ENCODE data around the gene CPZ.

GRCh38 chr4:8618421-8618820, 25.9 kb downstream of the CPZ start:
- TF ChIP-seq EZH2 (IDR thresholded peaks at IDR 0.05), result no peak
- TF ChIP-seq EZH2phosphoT487 (IDR thresholded peaks at IDR 0.05), result no peak
- TF ChIP-seq, protein P1, sequence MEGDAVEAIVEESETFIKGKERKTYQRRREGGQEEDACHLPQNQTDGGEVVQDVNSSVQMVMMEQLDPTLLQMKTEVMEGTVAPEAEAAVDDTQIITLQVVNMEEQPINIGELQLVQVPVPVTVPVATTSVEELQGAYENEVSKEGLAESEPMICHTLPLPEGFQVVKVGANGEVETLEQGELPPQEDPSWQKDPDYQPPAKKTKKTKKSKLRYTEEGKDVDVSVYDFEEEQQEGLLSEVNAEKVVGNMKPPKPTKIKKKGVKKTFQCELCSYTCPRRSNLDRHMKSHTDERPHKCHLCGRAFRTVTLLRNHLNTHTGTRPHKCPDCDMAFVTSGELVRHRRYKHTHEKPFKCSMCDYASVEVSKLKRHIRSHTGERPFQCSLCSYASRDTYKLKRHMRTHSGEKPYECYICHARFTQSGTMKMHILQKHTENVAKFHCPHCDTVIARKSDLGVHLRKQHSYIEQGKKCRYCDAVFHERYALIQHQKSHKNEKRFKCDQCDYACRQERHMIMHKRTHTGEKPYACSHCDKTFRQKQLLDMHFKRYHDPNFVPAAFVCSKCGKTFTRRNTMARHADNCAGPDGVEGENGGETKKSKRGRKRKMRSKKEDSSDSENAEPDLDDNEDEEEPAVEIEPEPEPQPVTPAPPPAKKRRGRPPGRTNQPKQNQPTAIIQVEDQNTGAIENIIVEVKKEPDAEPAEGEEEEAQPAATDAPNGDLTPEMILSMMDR (IDR thresholded peaks at IDR 0.05), result no peak
